DOHH2 (cell line): ENCODE measurements around the gene DGAT2.
A peak's percentile ranks its signal among the peaks of the same experiment; 100 is the strongest.

Experiments used
- EZH2phosphoT487 ChIP-seq: fragments of 200-600 bp; sonication (generic); IDR thresholded peaks from 2 replicates; pipeline ENCODE4 v1.6.1; 2017; ENCODE audit warnings: borderline replicate concordance, mild to moderate bottlenecking, antibody characterized with exemption, low read length, moderate library complexity, mixed read lengths
- TF ChIP-seq, protein P1 (sequence below): fragments of 200-600 bp; sonication (generic); IDR thresholded peaks from one replicate; pipeline ENCODE4 v1.5.1; 2014; ENCODE audit warnings: antibody characterized with exemption, mild to moderate bottlenecking, low read depth, low read length; ENCODE audit not compliant: poor library complexity, severe bottlenecking

DNA sequence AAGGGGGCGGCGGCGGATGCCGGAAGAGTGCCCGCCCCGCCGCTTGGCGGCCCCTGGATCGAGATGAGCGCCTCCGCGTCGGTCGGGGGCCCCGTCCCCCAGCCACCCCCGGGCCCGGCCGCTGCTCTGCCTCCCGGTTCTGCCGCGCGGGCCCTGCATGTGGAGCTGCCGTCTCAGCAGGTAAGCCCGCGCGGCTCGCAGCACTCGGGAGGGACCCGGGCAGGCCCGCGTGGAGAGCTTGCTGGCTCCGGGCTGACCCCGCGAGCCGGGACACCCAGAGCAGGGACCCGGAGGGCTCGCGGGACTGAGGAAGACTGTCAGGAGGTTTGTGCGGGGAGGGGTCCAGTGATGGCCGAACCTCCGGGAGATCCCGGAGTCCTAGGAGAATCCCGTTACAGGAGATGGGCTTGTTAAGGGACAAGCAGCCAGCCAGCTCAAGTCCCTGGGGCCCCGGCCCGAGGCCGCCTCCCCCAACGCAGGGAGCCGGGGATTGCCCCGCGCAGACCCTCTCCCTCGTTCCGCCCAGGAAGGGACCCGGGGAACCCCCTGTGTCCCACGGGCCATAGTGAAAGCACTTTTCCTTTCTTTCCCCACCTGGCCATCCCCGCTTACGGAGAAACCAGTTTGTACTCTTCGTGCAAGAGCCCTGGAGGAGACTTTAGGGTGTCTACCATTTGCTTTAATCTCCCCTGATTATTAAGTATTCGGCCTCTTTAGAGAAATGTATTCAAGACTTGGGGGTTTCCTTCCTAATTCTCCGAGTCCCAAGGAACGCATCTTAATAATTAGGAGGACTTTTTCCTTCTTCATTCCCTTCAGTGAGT, 47.0 kb downstream of the DGAT2 start:
- TF ChIP-seq, protein P1, sequence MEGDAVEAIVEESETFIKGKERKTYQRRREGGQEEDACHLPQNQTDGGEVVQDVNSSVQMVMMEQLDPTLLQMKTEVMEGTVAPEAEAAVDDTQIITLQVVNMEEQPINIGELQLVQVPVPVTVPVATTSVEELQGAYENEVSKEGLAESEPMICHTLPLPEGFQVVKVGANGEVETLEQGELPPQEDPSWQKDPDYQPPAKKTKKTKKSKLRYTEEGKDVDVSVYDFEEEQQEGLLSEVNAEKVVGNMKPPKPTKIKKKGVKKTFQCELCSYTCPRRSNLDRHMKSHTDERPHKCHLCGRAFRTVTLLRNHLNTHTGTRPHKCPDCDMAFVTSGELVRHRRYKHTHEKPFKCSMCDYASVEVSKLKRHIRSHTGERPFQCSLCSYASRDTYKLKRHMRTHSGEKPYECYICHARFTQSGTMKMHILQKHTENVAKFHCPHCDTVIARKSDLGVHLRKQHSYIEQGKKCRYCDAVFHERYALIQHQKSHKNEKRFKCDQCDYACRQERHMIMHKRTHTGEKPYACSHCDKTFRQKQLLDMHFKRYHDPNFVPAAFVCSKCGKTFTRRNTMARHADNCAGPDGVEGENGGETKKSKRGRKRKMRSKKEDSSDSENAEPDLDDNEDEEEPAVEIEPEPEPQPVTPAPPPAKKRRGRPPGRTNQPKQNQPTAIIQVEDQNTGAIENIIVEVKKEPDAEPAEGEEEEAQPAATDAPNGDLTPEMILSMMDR: peak; percentile 11
- no peak for TF ChIP-seq EZH2phosphoT487
